GM19452 (cell line): ENCODE data around the gene BMP7.

Experiments used
- ATAC-seq: cut with Tn5 transposase; IDR thresholded peaks from one replicate; pipeline ENCODE4 v1.9.1; 2021; ENCODE audit not compliant: unreplicated experiment

The BMP7 gene

DNA sequence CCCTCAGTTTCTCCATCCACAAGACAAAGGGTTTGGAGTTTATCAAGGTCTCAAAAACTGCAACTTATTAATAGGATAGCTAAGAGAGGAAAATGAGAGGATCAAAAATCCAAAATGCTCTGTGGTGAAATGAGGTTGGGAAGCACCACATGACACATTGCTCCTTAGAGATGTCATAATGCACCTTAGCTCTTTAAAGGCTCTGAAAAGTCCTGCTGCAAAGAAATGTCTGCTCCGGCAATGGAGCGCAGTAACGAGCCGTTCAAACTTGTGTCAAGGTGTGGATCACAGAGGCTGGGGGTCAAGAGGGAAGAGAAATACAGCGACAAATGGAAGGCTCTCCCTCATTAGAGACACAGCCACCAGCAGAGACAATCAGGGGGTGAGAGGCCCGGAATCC is 53.1 kb downstream of the BMP7 start:
- no peak for ATAC-seq

GRCh38 chr20:57212534-57213276 is 53.7 kb downstream of the BMP7 start:
- ATAC-seq: no peak

GRCh38 chr20:57211908-57212533 is 54.4 kb downstream of the BMP7 start:
- ATAC-seq: no peak

- ATAC-seq: no peak
Measured at GRCh38 chr20:57211406-57211805, 55.0 kb downstream of the BMP7 start.

DNA sequence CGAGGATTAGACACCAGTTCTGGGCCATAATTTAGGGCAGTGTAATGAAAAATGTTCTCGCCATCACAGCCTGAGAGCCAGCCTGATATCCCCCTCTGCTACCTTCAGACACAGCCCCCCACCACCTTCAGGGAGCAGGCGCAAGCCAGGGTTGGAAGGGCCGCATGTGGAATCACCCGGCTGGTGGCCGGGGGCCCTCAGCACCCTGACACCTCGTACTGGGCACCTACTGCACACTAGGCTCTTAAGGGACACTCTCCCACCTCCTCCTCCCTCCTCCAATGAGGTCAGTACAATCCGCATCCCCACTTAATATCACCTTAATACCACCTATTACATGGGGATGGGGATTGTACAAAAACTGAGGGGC is 55.5 kb downstream of the BMP7 start:
- ATAC-seq: no peak

DNA sequence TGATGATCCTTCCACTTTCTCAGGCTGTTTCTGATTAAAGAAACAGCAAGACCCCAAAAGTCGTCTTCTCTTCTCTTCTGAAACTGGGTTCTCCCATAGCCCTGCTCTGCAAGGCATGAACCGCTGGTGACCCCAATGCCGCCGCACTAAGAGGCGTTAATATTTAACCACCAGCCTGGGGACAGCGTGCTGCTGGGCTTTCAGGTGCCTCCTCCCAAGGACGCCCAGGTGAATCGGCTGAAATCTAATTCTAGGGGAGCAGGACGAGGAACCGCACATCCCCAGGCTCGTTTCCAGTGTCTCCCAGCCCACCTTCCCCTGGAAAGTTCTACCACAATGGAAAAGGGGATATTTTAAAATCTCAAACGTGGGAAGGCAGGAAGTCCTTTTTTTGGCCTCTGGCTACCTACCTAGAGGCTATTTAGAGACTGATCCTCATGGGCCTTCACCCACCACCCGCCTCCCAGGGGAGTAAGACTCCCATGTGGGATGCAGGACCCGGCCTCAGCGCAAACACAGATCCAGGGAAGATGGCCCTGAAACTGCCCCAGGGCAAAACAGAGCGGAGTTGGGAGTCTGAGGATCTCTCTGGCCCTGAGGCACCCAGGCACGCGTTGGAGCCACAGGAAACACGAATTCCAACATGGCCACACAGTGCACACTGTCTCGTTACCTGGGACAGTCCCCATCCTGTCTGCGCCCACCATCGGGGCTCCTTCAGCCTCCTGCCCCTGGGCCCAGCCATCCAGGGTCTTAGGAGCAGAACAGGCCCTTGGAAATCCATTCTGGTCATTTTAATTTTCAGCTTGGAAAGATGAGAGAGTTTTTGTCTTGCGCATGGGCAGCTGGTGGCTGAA is 56.2 kb downstream of the BMP7 start:
- no peak for ATAC-seq

DNA sequence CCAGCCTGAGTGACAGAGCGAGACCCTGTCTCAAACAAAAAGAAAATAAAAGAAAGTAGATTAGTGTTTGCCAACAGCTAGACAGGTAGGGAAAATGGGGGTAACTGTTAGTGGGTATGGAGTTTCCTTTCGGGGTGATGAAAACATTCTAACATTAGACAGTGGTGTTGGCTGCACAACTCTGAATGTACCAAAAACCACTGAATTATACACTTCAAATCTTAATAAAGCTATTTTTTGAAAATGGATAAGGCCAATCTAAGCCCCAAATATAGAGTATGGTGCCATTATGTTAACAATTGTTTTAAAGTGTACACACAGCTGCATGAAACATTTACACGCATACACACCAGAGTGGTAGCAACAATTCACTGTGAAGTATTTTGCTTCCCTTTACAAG is 57.0 kb downstream of the BMP7 start:
- ATAC-seq: no peak

DNA sequence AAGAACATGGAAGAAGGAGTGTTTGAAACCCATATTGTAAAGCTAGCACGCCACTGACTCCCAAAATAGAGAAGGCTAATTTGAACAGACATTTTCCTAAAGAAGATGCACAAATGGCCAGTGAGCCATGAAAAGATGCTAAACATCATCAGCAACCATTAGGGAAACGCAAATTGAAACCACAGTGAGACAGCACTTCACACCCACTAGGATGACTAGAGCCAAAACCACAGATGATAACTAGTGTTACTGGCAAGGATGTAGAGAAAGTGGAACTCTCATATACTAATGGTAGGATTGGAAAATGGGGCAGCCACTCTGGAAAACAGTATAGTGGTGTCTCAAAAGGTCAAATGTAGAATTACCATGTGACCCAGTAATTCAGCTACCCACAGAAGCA is 58.2 kb downstream of the BMP7 start:
- no peak for ATAC-seq

DNA sequence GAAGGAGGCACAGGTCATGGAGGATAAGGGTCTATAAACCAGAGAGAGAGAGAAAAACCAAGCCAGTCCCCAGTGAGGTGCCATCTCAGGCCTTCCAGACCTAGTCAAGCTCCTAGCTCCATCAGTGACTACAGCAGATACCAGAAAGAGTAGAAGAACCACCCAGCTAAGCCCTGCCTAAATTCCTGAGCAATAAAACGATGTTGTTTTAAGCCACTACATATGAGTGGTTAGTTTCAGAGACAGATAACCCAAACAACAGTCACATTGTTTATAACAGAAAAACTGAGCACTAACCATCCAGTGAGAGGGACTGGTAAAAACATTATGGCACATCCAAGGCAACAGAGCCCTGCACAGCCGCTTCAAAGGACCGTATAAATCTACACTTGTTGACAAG is 59.2 kb downstream of the BMP7 start:
- no peak for ATAC-seq

- ATAC-seq: no peak
Measured at GRCh38 chr20:57205606-57206219, 60.7 kb downstream of the BMP7 start.

DNA sequence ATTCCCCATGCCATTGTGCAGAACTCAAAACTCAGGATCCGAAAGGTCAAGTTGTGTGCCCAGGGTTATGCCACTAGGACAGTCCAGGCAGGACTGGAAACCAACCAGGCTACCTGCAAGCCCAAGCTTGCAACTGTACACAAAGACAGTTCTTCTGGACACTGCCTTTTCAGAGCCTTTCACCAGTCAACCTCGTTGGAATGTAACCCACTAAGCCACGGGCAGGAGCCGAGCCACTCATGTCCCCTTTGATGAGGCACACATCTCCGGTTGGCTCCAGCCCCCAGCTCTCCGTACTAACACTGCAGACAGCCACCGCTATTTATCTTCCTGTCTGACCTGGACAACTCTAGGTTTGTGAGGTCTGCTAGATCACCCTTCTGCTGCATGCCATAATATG is 62.5 kb downstream of the BMP7 start:
- no peak for ATAC-seq

DNA sequence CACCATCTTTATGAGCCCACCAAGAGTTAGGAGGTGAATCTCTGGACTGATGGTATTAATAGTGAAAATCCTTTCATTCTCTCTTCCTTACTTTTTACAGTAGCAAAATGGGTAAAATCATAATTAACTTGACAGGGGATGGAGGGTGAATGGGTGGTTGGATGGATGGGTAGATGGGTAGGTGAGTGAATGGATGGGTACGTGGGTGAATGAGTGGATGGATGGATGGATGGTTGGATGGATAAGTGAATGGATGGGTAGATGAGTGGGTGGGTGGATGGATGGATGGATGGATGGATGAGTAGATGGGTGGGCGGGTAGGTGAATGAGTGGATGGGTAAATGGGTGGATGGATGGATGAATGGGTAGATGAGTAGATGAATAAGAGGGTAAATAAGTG is 63.2 kb downstream of the BMP7 start:
- ATAC-seq: no peak

GRCh38 chr20:57202309-57202708 is 64.1 kb downstream of the BMP7 start:
- ATAC-seq: no peak

- ATAC-seq: no peak
Measured at GRCh38 chr20:57200882-57201695, 65.4 kb downstream of the BMP7 start.

- no peak for ATAC-seq
Measured at GRCh38 chr20:57199656-57200405, 66.6 kb downstream of the BMP7 start.

GRCh38 chr20:57198132-57199072 is 68.0 kb downstream of the BMP7 start:
- ATAC-seq: no peak

- ATAC-seq: no peak
Measured at GRCh38 chr20:57197352-57198131, 68.9 kb downstream of the BMP7 start.

DNA sequence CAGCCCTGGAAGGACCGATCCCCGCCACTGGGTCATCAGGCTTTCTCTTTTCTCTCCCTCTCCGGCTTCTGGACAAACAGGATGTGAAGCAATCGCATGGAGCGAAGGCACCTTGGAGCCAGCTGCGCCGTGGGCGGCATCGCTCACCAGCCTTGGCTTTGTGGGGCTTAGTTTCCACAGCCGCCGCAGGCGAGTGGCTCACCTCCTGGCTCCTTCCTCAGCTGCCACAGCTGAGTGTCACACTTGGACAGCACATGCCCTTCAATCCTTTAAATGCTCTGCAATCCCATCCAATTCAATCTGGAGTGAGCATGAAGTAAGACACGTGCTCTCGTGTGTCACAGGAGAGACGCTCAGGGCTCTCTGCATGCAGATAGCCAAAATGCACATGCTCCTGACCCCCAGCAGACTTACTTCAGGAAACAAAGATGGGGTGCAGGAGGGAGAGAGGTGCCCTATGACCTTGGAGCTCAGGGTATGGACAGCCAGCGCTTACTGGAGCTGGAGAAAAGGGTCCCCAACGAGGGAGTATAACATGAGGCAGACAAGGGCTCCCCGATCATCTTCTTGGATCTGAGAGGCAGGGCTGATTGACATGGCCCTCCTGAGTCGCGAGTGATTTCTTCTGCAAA is 70.9 kb downstream of the BMP7 start:
- no peak for ATAC-seq
